ENCODE results near the gene UNC13A. TPM values are rescaled to one million over a fixed set of nuclear protein-coding genes. Genes with fewer than 3 reads are reported as not detected.
A peak's percentile ranks its signal among the peaks of the same experiment; 100 is the strongest.

Gene UNC13A
- total and polyA plus RNA-seq, 2 of the 13 experiments (the other 11 are each of a cell fraction or from before 2014, with no cell fraction given), result 0.11 to 0.45 TPM

- TF ChIP-seq THRA (CRISPR knock-in tag; IDR thresholded peaks at IDR 0.05; ENCODE audit: borderline replicate concordance) (peak; percentile 59; the same call in 1 of the 2 replicates), TOE1 (CRISPR knock-in tag; IDR thresholded peaks at IDR 0.05) (no peak), ZBTB33 (CRISPR knock-in tag; IDR thresholded peaks at IDR 0.05) (no peak), ZNF207 (IDR thresholded peaks at IDR 0.05; ENCODE audit: borderline replicate concordance) (no peak), AHR (CRISPR knock-in tag; IDR thresholded peaks at IDR 0.05) (no peak), SOX13 (IDR thresholded peaks at IDR 0.05) (no peak), SOX13 (CRISPR knock-in tag; conservative IDR thresholded peaks at IDR 0.05 in 1 of 2, IDR thresholded peaks at IDR 0.05 in 1 of 2) (peak in 1 of 2 experiments; percentile 25; a peak in 1 of 4 replicates), RERE (CRISPR knock-in tag; IDR thresholded peaks at IDR 0.05; ENCODE audit: low read depth) (no peak), ZSCAN9 (CRISPR knock-in tag; IDR thresholded peaks at IDR 0.05; ENCODE audit: borderline replicate concordance) (0 out of 2 replicates have a peak, but pooled peaks have one; percentile 45), FLYWCH1 (CRISPR knock-in tag; IDR thresholded peaks at IDR 0.05) (no peak), SMAD1 (CRISPR knock-in tag; IDR thresholded peaks at IDR 0.05; ENCODE audit: borderline replicate concordance, low read depth) (no peak)
- TF ChIP-seq, protein P1, sequence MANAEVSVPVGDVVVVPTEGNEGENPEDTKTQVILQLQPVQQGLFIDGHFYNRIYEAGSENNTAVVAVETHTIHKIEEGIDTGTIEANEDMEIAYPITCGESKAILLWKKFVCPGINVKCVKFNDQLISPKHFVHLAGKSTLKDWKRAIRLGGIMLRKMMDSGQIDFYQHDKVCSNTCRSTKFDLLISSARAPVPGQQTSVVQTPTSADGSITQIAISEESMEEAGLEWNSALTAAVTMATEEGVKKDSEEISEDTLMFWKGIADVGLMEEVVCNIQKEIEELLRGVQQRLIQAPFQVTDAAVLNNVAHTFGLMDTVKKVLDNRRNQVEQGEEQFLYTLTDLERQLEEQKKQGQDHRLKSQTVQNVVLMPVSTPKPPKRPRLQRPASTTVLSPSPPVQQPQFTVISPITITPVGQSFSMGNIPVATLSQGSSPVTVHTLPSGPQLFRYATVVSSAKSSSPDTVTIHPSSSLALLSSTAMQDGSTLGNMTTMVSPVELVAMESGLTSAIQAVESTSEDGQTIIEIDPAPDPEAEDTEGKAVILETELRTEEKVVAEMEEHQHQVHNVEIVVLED (CRISPR knock-in tag; IDR thresholded peaks at IDR 0.05; ENCODE audit: borderline replicate concordance), result peak; percentile 43; the same call in 1 of the 2 replicates
Observed at GRCh38 chr19:17687857-17688784, at the start of gene UNC13A (continued).

Data from HepG2 (cell line).